Lung (tissue), 13 donors: ENCODE data around the gene RAB3A. TPM values are rescaled to one million over a fixed set of nuclear protein-coding genes. Genes with fewer than 3 reads are reported as not detected.

Source experiments
- ATAC-seq: fragments of 200-7000 bp; cut with Tn5 transposase; one replicate; pipeline ENCODE4 v1.9.1; 2020; ENCODE audit warnings: moderate number of reproducible peaks; ENCODE audit not compliant: insufficient read depth, low FRiP score
- DNase-seq, 3 donors: peaks; one replicate each; pipeline ENCODE4 v3.0.0-alpha.2; 2013 to 2017
- H3K27ac ChIP-seq, 2 donors: one replicate each; pipeline ENCODE4 v1.5.1; 2013; ENCODE audit warnings: mild to moderate bottlenecking in 2 of 2, moderate library complexity in 2 of 2, control low read depth in 1 of 2, inconsistent platforms in 1 of 2, low read depth in 1 of 2, low read length in 1 of 2
- H3K27me3 ChIP-seq, 3 donors: one replicate each; pipeline ENCODE4 v1.5.1; 2013; ENCODE audit warnings: low read length in 2 of 3; ENCODE audit not compliant: control insufficient read depth in 3 of 3, insufficient read depth in 3 of 3
- H3K36me3 ChIP-seq, 4 donors: one replicate each; pipeline ENCODE4 v1.5.1; 2013; ENCODE audit warnings: low read length in 4 of 4, mild to moderate bottlenecking in 1 of 4, moderate library complexity in 1 of 4; ENCODE audit not compliant: control insufficient read depth in 4 of 4, insufficient read depth in 4 of 4
- H3K4me1 ChIP-seq, 5 donors: one replicate each; pipeline ENCODE4 v1.5.1; 2013; ENCODE audit warnings: low read length in 5 of 5, mild to moderate bottlenecking in 2 of 5, moderate library complexity in 1 of 5; ENCODE audit not compliant: control insufficient read depth in 5 of 5, insufficient read depth in 5 of 5
- H3K4me3 ChIP-seq: one replicate; pipeline ENCODE4 v1.5.1; 2013; ENCODE audit warnings: mild to moderate bottlenecking, control low read depth, moderate library complexity
- H3K9ac ChIP-seq, 2 donors: one replicate each; pipeline ENCODE4 v1.5.1; 2013; ENCODE audit warnings: low read length in 2 of 2, control low read depth in 1 of 2; ENCODE audit not compliant: insufficient read depth in 1 of 2
- H3K9me3 ChIP-seq, 4 donors: one replicate each; pipeline ENCODE4 v1.5.1; 2013; ENCODE audit warnings: low read length in 3 of 4, mild to moderate bottlenecking in 1 of 4, moderate library complexity in 1 of 4; ENCODE audit not compliant: control insufficient read depth in 4 of 4, insufficient read depth in 3 of 4
- WGBS, 2 donors: extraction: QIAGEN DNeasy Blood & Tissue Kit; methylation state at CpG; one replicate each; pipeline ENCODE4 v1.1.7; 2013; 5-methylcytosine and 5-hydroxymethylcytosine counted together
- polyA plus RNA-seq, 2 donors: library from polyadenylated mRNA; stranded (reverse); fragments of 200-250 nt; gene quantifications; one replicate each; pipeline ENCODE4 v1.2.1, GENCODE V29; 2013
- small RNA-seq: library from RNA; depleted of rRNA; stranded (forward); fragments of <200 nt; gene quantifications from one replicate; pipeline ENCODE3, GENCODE V24; 2014; ENCODE audit warnings: low replicate concordance
- total RNA-seq, 2 donors: library from RNA; depleted of rRNA in 1 of 2; stranded (reverse); fragments of >200 nt in 1 of 2; gene quantifications; one replicate each; pipeline ENCODE4 v1.2.1, GENCODE V29; 2014 to 2021
- TF ChIP-seq, protein P1 (sequence below): IDR thresholded peaks from 2 replicates; pipeline ENCODE4 v1.5.1; 2012; ENCODE audit warnings: mild to moderate bottlenecking; ENCODE audit errors: control extremely low read depth, extremely low read depth
- donor health status: control.
- donor health status: control.
- donor health status: Bipolar disorder and iron deficiency.
- donor health status: healthy.
- donor health status: DM: yes; HTN: yes; CAD: no.

The RAB3A gene
- total and polyA plus RNA-seq, 4 donors = 1.1 to 6.7 (median 2.3) TPM

DNA sequence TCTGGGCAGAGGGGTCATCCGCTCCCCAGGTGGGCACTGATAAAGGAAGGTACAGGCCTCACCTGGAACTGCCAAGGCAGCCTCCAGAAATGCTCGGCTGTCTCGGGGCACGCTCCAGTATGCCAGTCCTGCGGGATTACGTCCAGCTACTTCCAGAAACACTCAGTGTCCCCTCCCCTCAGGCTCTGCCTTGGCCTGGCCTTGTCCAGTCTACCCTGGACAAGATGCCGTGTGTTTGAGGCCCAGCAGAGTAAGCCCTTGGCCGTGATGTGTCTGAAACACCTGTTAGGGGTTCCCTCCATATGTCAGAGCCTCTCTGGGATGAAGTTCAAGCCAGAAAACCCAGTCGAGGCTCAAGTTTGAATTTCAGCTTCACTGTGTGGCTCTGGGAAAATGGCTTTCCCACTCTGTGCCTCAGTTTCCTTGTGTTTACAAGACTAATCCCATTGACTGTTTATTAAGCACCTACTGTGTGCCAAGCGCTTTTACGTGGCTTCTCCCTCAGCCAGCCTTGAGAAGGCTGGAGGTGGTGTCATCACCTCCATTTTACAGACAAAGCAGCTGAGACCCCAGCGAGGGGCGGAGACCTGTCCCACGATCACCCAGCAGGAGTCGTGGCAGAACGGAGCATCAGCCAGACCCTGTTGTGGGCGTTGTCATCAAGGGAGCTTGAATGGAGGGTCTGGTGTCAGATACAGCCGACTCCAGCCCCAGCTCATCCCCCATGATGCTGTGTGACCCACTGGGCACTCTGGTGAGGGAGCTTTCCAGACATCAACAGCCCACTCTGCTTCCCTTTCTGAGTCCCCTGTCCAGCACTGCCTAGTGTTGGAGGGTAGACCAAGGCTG, 52.8 kb downstream of the RAB3A start:
- ATAC-seq (no peak), DNase-seq (no peak)
- Histone ChIP-seq H3K4me3 (no peak overlapping the region), H3K36me3 (peaks cover 0 to 20% (median 9%) of the 10 kb centered on the region in 4 donors), H3K9me3 (no peaks in the 10 kb centered on the region), H3K9ac (peak overlapping the region in 1 of 2 donors; percentile 46), H3K4me1 (peaks cover 0 to 16% (median 4%) of the 10 kb centered on the region in 5 donors), H3K27me3 (no peaks in the 10 kb centered on the region), H3K27ac (no peak overlapping the region)
- WGBS, 2 donors = 92 to 95% methylated on average over 18 of the region's 18 CpGs
- TF ChIP-seq, protein P1, sequence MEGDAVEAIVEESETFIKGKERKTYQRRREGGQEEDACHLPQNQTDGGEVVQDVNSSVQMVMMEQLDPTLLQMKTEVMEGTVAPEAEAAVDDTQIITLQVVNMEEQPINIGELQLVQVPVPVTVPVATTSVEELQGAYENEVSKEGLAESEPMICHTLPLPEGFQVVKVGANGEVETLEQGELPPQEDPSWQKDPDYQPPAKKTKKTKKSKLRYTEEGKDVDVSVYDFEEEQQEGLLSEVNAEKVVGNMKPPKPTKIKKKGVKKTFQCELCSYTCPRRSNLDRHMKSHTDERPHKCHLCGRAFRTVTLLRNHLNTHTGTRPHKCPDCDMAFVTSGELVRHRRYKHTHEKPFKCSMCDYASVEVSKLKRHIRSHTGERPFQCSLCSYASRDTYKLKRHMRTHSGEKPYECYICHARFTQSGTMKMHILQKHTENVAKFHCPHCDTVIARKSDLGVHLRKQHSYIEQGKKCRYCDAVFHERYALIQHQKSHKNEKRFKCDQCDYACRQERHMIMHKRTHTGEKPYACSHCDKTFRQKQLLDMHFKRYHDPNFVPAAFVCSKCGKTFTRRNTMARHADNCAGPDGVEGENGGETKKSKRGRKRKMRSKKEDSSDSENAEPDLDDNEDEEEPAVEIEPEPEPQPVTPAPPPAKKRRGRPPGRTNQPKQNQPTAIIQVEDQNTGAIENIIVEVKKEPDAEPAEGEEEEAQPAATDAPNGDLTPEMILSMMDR = no peak

DNA sequence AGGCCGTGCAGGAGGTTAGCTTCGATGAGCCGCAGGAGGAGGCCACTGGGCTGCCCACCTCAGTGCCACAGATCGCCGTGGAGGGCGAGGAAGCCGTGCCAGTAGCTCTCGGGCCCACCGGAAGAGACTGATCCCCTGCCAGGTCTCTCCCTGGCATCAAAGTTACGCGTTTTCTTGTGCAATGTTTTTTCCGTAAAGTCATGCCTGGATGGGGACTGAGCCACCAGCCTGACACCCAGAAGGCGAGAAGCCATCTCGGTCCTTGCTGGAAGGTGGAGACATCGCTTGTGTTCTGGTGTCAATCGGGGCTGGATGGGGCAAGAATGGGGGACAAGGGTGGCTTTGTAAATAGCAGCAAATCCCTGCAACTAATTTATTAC, 54.3 kb downstream of the RAB3A start:
- Histone ChIP-seq H3K9ac (no peak overlapping the region), H3K27ac (no peak overlapping the region), H3K9me3 (no peaks in the 10 kb centered on the region), H3K27me3 (no peaks in the 10 kb centered on the region), H3K36me3 (peaks cover 0 to 28% (median 11%) of the 10 kb centered on the region in 4 donors), H3K4me1 (peaks cover 0 to 16% (median 4%) of the 10 kb centered on the region in 5 donors), H3K4me3 (no peak overlapping the region)
- 80 to 88% methylated on average over 16 of the region's 16 CpGs for WGBS, 2 donors
- ATAC-seq (no peak), DNase-seq (no peak)
- TF ChIP-seq, protein P1 = no peak

DNA sequence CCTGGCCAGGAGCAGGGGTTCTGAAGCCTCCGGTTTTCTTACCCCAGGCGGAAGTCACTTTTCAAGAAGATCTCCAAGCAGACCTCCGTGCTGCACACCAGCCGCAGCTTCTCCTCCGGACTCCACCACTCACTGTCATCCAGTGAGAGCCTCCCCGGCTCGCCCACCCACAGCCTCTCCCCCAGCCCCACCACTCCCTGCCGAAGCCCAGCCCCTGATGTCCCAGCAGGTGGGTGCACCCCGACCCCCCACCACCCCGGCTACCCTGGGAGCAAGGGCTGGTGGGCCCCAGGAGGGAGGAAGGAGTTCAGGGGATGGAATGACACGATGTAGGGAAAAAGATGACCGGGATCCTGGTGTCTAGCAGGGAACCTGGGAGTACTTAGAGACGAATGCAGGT, 56.4 kb downstream of the RAB3A start:
- TF ChIP-seq, protein P1 = no peak
- Histone ChIP-seq H3K4me3 (no peak overlapping the region), H3K27me3 (no peaks in the 10 kb centered on the region), H3K9ac (no peak overlapping the region), H3K27ac (no peak overlapping the region), H3K36me3 (peaks cover 0 to 37% (median 15%) of the 10 kb centered on the region in 4 donors), H3K9me3 (no peaks in the 10 kb centered on the region), H3K4me1 (peaks cover 0 to 6% (median 0%) of the 10 kb centered on the region in 5 donors)
- ATAC-seq = no peak
- WGBS, 2 donors = 95 to 96% methylated on average over 13 of the region's 13 CpGs
- no peak for DNase-seq

Small RNA genes within 50 kb of the gene (small RNA-seq; reads per million reads assigned to genes)
- gene IFI30 = not detected

Other genes with a start within 250 kb of the RAB3A start
- gene KCNN1, start 236.9 kb downstream of the RAB3A start, total RNA-seq = under 1 TPM in 1 of 2 donors, not detected in 1; 0.60 TPM
- under 1 TPM; 0.14 to 0.19 TPM for gene KCNN1, start 236.9 kb downstream of the RAB3A start, polyA plus RNA-seq
- 10 to 100 TPM; 19.4 to 50.0 TPM for gene ARRDC2, start 195.9 kb downstream of the RAB3A start, total RNA-seq
- 10 to 100 TPM; 47.6 to 62.2 TPM for gene ARRDC2, start 195.9 kb downstream of the RAB3A start, polyA plus RNA-seq
- gene IL12RB1, start 117.1 kb downstream of the RAB3A start, total RNA-seq = 1 to 10 TPM; 1.3 to 7.8 TPM
- gene IL12RB1, start 117.1 kb downstream of the RAB3A start, polyA plus RNA-seq = 1 to 10 TPM; 3.0 to 6.7 TPM
- gene MAST3, start 106.3 kb downstream of the RAB3A start, total RNA-seq = 10 to 100 TPM in 1 of 2 donors, 1 to 10 TPM in 1; 6.5 to 24.0 TPM
- 10 to 100 TPM in 1 of 2 donors, 1 to 10 TPM in 1; 5.0 to 12.1 TPM for gene MAST3, start 106.3 kb downstream of the RAB3A start, polyA plus RNA-seq
- gene PIK3R2, start 50.9 kb downstream of the RAB3A start, total RNA-seq = 10 to 100 TPM; 22.3 to 36.2 TPM
- gene PIK3R2, start 50.9 kb downstream of the RAB3A start, polyA plus RNA-seq = 10 to 100 TPM in 1 of 2 donors, 1 to 10 TPM in 1; 7.0 to 18.4 TPM
- gene IFI30, start 30.2 kb downstream of the RAB3A start, total RNA-seq = 100 to 1,000 TPM; 205 to 612 TPM
- 1,000 to 10,000 TPM in 1 of 2 donors, 100 to 1,000 TPM in 1; 440 to 1,883 TPM for gene IFI30, start 30.2 kb downstream of the RAB3A start, polyA plus RNA-seq
- 10 to 100 TPM in 1 of 2 donors, 1 to 10 TPM in 1; 3.2 to 13.7 TPM for gene MPV17L2, start 10.8 kb downstream of the RAB3A start, total RNA-seq
- 10 to 100 TPM; 22.7 to 28.0 TPM for gene MPV17L2, start 10.8 kb downstream of the RAB3A start, polyA plus RNA-seq
- gene PDE4C, start 22.4 kb upstream of the RAB3A start, total RNA-seq = 10 to 100 TPM in 1 of 2 donors, 1 to 10 TPM in 1; 3.6 to 32.4 TPM
- 1 to 10 TPM in 1 of 2 donors, under 1 TPM in 1; 0.32 to 4.8 TPM for gene PDE4C, start 22.4 kb upstream of the RAB3A start, polyA plus RNA-seq
- gene IQCN, start 70.4 kb upstream of the RAB3A start, total RNA-seq = 1 to 10 TPM; 1.3 to 5.5 TPM
- gene IQCN, start 70.4 kb upstream of the RAB3A start, polyA plus RNA-seq = 1 to 10 TPM in 1 of 2 donors, under 1 TPM in 1; 0.69 to 5.2 TPM
- 100 to 1,000 TPM; 209 to 290 TPM for gene JUND, start 77.6 kb upstream of the RAB3A start, total RNA-seq
- gene JUND, start 77.6 kb upstream of the RAB3A start, polyA plus RNA-seq = 100 to 1,000 TPM; 161 to 204 TPM
- gene LSM4, start 119.0 kb upstream of the RAB3A start, total RNA-seq = 100 to 1,000 TPM in 1 of 2 donors, 10 to 100 TPM in 1; 67.7 to 114 TPM
- 100 to 1,000 TPM; 114 to 217 TPM for gene LSM4, start 119.0 kb upstream of the RAB3A start, polyA plus RNA-seq
- gene PGPEP1, start 136.6 kb upstream of the RAB3A start, total RNA-seq = 10 to 100 TPM; 14.0 to 41.6 TPM
- gene PGPEP1, start 136.6 kb upstream of the RAB3A start, polyA plus RNA-seq = 10 to 100 TPM; 13.0 to 15.9 TPM
- gene GDF15, start 182.1 kb upstream of the RAB3A start, total RNA-seq = 10 to 100 TPM; 49.7 to 64.0 TPM
- gene GDF15, start 182.1 kb upstream of the RAB3A start, polyA plus RNA-seq = 100 to 1,000 TPM in 1 of 2 donors, 10 to 100 TPM in 1; 45.4 to 119 TPM
- 10 to 100 TPM in 1 of 2 donors, 1 to 10 TPM in 1; 8.5 to 38.0 TPM for gene LRRC25, start 193.6 kb upstream of the RAB3A start, total RNA-seq
- 100 to 1,000 TPM in 1 of 2 donors, 10 to 100 TPM in 1; 16.1 to 119 TPM for gene LRRC25, start 193.6 kb upstream of the RAB3A start, polyA plus RNA-seq
- gene SSBP4, start 215.4 kb upstream of the RAB3A start, total RNA-seq = 10 to 100 TPM; 31.7 to 95.3 TPM
- 10 to 100 TPM; 60.3 to 84.4 TPM for gene SSBP4, start 215.4 kb upstream of the RAB3A start, polyA plus RNA-seq
- gene ISYNA1, start 234.1 kb upstream of the RAB3A start, total RNA-seq = 10 to 100 TPM; 24.9 to 56.7 TPM
- gene ISYNA1, start 234.1 kb upstream of the RAB3A start, polyA plus RNA-seq = 10 to 100 TPM; 14.7 to 25.1 TPM